CD4-positive, alpha-beta T cell treated with Interferon alpha-2 for 1 hour (primary cell): ENCODE results near the gene RASSF4.

Experiments
- DNase-seq, 2 donors: peaks; one replicate each; pipeline ENCODE4 v3.0.0-alpha.2; 2020 to 2022

The RASSF4 gene

GRCh38 chr10:44949127-44949802 is 10.3 kb upstream of the RASSF4 start:
- DNase-seq: no peak

DNA sequence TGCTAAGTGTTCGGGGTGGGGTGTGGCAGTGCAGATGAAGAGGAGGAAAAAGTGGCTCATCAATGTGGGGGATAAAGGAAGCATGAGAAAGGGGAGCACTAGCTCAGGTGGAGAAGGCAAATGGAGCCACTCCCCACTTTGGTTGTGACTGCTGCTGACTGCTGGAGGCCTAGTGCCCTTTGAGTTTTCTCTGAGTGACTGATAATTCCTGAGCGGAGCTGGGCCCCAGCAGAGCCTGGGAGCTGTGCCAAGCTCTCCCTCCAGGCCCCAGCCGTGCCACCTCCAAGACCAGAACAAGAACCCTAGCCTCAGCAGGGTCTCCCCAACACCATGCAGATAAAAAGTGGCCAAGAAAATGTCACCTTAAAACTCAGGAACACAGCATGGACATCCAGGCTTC is 9.7 kb upstream of the RASSF4 start:
- DNase-seq: no peak

DNA sequence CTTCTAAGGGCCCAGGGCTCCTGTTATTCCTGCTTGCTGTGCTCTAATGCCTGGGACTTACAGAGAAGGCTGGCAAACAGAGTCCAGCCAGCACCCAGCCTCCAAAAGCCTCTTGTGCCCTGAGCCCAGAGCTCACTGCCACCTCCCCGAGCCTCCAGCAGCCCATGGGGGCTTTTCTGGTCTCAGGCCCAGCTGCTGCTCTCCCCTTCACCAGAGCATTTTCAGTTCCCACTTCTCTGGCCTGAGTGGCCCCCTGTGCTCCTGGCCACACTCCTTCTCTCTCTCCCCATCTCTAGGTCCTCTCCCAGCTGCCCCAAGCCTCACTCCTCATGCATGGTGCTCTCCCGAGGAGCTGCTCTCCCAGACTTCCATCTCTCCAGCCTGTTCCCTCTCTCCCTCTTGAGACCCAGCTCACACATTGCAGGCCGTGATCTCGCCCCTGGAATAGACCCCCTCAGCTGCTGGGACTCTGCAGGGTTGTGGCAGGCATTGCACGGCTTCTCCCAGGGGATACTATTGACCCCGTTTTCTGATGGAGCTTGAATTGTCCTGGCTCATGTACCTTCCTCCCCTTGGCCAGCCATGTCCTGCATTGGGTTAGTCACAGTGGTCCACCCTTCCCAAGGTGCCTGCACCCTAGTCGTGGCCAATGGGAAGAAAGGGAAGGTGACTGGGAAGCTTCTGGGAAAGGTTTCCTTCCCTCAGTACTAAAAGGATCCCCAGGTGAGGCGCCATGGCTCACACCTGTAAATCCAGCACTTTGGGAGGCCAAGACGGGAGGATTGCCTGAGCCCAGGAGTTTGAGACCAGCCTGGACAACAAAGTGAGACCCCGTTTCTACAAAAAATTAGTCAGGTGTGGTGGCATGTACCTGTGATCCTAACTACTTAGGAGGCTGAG is 9.0 kb upstream of the RASSF4 start:
- DNase-seq: no peak

DNA sequence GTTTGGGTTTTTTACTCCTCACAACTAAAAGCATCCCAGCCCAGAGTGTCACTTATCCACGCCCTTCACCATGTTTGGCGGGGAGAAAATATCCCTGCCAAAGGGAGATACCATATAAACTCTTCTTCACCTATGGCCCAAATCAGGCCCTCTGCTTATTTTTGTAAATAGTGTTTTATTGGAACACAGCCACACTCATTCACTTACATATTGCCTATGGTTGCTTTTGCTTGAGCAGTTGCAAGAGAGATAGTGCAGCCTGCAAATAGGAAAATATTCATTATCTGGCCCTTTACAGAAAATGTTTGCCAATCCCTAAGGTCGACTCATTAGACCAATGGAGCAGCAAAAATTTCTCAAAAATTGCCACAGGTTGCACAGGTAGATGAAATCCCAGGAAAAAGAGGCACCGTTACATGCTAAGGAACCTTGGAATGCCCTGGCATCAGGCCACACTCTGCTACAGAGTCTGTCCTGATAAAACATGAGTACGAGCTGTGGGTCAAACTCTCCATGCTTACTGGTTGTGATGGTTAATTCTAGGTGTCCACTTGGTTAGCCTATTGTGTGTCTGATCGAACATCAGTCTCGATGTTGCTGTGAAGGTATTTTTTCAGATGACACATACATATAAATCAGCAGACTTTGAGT is 7.9 kb upstream of the RASSF4 start:
- DNase-seq: no peak

- DNase-seq: no peak
Measured at GRCh38 chr10:44952779-44953231, 6.8 kb upstream of the RASSF4 start.

DNA sequence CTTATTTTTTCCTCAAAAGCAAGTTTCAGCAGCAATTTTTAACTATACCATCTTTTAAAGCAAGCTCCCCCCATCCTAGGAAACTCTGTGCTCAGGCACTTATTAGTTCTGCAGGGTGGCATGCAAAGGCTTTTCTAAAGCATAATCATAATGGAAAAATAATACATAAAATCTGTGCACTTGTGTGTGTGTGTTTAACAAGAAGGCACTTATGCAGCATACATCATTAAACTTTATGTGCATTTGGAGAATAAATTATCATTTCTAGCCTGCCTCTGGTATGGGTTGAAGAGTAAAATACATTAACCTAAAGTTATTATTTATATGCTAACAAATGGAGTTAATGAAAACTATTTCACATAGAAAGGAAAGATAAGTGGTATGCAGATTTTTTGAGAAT is 5.6 kb upstream of the RASSF4 start:
- no peak for DNase-seq

- no peak for DNase-seq
Measured at GRCh38 chr10:44954962-44955361, 4.6 kb upstream of the RASSF4 start.

- no peak for DNase-seq
Measured at GRCh38 chr10:44955413-44956070, 4.1 kb upstream of the RASSF4 start.

GRCh38 chr10:44956226-44956625 is 3.4 kb upstream of the RASSF4 start:
- DNase-seq: no peak

- DNase-seq: no peak
Measured at GRCh38 chr10:44956717-44957706, 2.6 kb upstream of the RASSF4 start.

- no peak for DNase-seq
Measured at GRCh38 chr10:44958196-44958897, 1.3 kb upstream of the RASSF4 start.

- no peak for DNase-seq
Measured at GRCh38 chr10:44958898-44959246, 730 bp upstream of the RASSF4 start.

DNA sequence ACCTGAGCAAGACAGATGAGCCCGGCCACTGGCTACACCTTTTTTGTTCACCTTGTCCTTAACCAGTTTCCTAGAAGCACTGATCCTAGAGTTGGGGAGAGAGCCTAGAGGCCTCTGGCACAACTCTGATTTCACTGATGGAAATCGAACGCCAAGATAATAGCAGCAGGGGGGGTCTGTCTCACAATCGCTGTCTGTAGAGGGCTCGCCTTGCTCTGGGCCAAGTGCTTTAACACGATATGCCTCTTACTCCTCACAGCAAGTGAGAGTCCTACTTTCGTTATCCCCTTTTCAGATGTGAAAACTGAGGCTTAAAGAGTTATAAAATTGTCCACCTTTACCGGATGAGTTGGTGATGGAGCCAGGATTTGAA is 472 bp downstream of the RASSF4 start:
- no peak for DNase-seq

DNA sequence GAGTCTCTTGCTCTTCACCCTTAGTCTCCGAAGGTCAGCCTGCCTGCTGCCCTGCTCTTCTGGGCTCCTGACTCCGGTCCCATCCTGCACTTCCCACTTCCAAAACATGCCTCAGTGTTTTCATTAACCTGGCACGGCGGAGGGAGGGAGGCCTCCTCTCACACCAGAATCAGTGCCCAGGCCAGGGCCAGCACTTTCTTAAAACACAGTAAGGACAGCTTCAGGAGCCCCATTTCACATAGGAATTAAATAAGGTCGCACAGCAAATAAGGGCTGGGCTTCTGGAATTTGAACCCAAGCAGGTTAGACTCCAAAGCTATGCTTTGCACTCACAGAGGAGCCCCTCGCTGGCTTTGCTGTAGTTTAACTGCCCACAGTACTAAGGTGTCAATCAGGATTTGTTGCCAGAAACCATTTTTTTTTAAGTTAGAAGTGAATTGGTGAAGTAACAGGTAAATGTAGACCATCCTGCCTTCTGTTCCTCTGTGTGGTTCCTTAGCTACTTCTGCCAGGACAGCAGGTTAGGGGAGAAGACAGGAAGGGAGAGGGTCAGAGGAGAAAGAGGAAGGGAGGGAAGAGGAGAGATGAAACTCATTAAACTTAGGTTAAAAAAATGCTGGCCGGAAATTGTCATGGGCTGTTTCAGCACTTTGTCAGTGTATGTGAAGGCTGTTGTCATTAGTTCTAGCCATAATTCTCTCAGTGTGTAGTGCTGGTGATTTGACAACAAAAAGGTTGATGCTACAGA is 1.1 kb downstream of the RASSF4 start:
- no peak for DNase-seq

- DNase-seq: no peak
Measured at GRCh38 chr10:44961230-44961571, 1.6 kb downstream of the RASSF4 start.

- no peak for DNase-seq
Measured at GRCh38 chr10:44961931-44962750, 2.5 kb downstream of the RASSF4 start.

DNA sequence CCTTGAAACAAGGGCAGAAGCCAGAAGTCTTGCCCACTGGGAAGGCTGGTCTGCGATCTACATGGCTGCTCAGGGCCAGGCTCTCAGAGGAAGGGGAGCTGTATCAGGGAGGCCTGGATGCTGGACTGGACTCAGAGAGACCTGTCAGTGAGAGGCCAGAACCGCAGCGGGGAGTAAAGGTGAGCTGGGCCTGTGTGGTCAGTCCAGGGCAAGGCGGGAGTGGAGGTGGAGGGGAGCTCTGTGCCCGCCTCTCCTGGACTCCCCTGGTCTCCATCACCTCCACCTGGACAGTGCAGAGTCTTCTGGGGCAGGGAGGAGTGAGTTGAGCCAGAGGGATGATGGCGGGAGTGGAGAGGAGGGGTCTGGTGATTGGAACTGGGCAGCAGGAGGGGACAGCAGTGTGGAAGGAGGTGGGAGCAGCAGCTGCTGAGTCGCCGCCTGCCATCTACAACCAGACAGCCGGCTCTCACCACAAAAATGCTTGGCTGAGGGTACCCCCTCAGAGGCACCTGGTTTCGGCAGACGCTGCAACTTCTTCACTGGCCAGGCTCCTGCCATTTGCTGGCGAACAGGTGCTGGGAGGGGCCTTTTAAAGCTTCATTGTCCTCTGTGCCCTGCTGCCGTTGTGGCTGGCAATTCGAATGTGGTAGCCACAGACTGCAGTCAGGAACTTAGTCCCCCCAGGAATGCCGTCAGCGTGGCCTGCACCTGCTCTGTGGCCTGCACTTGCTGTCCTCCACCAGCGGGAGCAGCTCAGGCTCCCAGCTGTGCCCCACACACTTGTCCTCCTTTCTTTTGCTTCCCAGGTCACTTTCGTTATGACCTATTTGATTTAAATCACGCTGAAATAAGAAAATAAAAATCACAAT is 3.5 kb downstream of the RASSF4 start:
- DNase-seq: no peak

DNA sequence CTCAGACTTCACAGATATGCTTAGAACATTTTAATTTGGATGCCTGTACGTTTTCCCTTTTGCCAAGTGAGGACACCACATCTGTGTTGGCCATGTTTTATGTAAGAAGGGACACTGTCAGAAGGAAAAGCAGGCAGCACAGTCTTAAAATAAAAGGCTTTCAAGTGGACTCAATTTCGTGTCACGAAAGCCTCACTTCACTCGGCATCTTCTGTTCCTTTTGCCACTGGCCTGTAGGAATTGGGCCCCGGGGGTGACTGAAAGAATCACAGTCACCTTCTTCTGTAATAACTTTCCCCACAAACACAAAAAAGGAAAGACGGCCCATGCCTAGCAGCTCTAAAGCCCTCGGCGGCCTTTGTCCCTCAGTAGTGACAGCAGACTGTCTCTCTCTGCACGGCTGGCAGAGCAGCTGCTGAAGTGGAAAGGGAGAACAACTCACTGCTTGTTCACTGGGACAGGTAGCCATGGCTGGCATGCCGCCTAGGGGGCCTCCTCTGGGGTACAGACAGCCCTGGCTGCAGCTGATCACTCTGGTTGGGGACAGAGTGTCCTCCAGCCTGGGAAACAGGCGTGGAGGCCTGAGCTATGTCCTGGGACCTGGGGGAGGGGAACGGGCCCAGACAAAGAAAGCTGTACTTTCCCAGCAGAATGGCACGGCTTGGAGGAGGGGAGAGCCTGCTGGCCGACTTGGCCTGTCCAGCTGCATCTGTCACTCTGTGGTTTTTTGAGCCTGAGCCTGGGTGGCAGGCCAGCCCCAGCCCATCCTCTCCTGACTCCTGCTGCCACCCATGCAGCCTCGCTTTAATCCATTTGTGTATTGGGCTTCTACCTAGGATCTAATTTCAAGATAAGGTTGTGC is 4.4 kb downstream of the RASSF4 start:
- no peak for DNase-seq
